Left renal pelvis (tissue), 4 donors: ENCODE data around the gene RTKN2. TPM values are rescaled to one million over a fixed set of nuclear protein-coding genes. Genes with fewer than 3 reads are reported as not detected.
"Not testable (repeated sequence)": the region's sequence is repeated elsewhere in the genome, so short reads cannot be mapped to it uniquely, and the experiment has no call there.

Source experiments
- DNase-seq, 4 donors: peaks; one replicate each; pipeline ENCODE4 v3.0.0-alpha.2; 2013; ENCODE audit warnings: low read depth in 4 of 4, low spot score in 3 of 4
- polyA plus RNA-seq, 4 donors: library from polyadenylated mRNA; unstranded; fragments of 120-200 nt; gene quantifications; one replicate each; pipeline ENCODE4 v1.2.1, GENCODE V29; 2013; ENCODE audit not compliant: insufficient read length in 4 of 4

Gene RTKN2
- polyA plus RNA-seq, 4 donors: 9.6 to 14.2 (median 12.2) TPM

- no peak for DNase-seq
Observed at GRCh38 chr10:62261666-62262065, 7.0 kb downstream of the RTKN2 start.

- no peak for DNase-seq
Observed at GRCh38 chr10:62259998-62260397, 8.6 kb downstream of the RTKN2 start.

DNA sequence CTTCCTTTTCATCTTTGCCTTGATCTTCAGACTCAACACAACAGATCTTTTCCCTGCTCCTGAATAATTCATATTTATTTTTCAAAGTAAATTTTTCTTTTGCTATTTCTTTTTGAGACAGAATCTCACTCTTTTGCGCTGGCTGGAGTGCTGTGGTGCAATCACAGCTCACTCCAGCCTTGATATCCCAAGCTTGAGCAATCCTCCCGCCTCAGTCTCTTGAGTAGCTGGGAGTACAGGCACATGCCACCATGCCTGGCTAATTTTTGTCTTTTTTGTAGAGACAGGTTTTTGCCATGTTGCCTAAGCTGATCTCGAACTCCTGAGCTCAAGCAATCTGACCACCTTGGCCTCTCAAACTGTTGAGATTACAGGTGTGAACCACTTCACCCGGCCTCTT is 9.2 kb downstream of the RTKN2 start:
- DNase-seq: no peak

GRCh38 chr10:62258926-62259325 is 9.7 kb downstream of the RTKN2 start:
- no peak for DNase-seq

DNA sequence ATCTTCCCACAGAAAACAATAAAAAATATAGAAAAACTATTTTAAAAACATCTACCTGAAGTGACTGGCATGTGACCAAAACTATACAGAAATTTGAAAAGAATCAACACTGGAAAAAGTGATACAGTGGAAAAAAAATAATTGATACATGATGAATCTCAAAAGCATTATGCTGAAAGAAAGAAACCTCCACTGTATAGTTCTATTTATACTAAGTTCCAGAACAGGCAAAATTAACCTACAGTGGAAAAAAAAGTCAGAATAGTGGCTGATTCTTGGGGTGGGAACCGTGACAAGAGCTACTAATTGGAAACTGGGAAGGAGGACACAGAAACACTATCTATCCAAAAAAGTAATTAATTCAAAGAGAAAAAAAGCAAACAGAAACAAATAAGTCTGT is 14.9 kb downstream of the RTKN2 start:
- DNase-seq: no peak

DNA sequence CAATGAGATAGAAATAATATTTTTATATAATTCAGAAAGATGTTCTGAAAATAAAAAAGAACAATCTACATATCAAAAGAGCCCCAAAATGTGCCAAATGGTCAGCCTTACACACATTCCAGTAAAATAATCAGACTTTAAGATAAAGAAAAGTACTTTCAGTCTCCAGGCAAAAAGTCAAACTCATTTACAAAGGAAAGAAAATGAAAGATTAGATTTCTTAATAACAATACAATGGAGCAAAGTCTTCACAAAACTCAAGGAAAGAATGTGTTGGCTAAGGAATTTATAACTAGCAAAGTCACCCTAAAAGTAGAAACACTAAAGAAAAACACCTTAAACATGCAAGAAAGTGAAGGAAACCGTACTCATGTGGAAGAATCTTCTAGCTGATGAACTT is 16.6 kb downstream of the RTKN2 start:
- no peak for DNase-seq

DNA sequence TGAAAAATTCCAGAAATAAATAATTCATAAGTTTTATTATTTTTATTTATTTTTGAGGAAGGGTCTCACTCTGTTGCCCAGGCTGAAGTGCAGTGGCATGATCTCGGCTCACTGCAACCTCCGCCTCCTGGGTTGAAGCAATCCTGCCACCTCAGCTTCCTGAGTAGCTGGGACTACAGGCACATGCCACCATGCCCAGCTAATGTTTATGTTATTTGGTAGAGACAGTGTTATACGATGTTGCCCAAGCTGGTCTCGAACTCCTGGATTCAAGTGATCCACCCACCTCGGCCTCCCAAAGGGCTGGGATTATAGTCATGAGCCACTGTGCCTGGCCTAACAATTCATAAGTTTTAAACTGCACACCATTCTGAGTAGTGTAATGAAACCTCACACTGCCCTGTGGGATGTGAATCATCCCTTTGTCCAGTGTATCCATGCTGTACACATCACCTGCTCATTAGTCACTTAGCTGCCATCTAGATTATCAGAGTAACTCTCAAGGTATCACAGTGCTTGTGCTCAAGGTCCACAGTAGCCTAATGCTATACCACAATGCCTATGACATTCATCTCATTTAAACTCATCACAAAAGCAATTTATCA is 17.9 kb downstream of the RTKN2 start:
- DNase-seq: no peak

GRCh38 chr10:62249957-62250356 is 18.7 kb downstream of the RTKN2 start:
- no peak for DNase-seq

GRCh38 chr10:62248465-62248864 is 20.2 kb downstream of the RTKN2 start:
- DNase-seq: no peak

DNA sequence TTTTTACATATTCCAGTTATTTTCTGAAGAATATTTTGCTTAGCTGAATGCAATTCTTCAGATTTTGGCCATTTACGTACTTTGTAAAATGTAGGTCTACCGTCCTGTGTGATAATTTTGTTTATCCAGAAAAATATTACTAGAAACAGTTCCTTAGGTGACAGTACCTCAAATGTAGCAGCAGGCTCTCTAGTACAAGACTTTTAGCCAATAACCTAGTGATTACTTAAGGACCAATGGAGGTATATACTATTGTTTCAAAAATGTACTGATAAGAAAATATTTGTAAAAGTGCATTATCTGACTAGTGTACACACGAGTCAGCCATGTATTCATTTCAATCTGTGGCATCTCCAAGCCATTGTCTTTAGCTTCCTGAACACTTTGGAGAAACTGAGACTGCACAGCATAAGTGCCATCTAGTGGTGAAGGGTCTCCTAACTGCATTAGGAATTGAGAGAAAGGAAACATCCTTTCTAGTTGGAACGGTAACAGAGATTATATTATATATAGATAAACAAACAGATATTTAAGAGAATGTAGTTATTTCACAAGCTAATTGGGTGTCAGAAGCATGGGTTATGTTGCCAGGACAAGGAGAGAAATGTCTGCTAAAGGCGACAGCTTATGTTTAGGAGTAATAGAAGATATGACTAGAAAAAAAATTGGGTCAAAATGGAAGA is 23.7 kb downstream of the RTKN2 start:
- DNase-seq: peak; percentile 44 to 53 (median 51)

- DNase-seq: no peak
Observed at GRCh38 chr10:62244088-62244487, 24.6 kb downstream of the RTKN2 start.

- DNase-seq: no peak
Observed at GRCh38 chr10:62243647-62243997, 25.0 kb downstream of the RTKN2 start.

GRCh38 chr10:62242965-62243646 is 25.5 kb downstream of the RTKN2 start:
- peak in 1 of 4 donors; percentile 36 for DNase-seq

DNA sequence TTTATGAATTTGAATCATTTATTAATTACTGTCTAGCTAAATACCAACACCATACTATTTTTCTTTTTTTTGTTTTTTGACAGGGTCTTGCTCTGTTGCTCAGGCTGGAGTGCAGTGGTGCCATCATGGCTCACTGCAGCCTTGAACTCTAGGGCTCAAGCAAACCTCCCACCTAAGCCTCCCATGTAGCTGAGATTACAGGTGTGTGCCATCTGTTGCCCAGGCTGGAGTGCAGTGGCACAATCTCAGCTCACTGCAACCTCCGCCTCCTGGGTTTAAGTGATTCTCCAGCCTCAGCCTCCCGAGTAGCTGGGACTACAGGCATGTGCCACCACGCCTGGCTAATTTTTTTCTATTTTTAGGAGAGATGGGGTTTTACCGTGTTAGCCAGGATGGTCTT is 27.1 kb downstream of the RTKN2 start:
- DNase-seq: not testable (repeated sequence)

GRCh38 chr10:62239994-62240393 is 28.6 kb downstream of the RTKN2 start:
- no peak for DNase-seq

DNA sequence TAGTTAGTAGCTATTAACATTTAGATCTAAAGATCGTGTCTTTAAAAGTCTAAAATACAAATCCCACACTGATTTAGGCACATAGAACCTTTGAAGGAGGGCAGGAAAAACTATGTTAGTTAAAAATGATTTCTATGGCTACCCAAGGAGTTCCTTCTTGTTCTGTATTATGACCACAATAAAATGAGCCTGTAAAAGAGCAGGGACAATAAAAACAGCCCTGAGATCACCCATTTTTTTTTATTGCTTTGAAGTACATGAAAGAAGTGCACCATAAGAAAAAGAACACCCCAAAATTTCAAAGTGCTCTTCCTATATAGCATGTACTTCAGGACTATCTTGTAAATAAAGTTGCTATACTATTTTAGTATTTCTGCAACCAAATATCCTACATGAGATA is 29.8 kb downstream of the RTKN2 start:
- no peak for DNase-seq

DNA sequence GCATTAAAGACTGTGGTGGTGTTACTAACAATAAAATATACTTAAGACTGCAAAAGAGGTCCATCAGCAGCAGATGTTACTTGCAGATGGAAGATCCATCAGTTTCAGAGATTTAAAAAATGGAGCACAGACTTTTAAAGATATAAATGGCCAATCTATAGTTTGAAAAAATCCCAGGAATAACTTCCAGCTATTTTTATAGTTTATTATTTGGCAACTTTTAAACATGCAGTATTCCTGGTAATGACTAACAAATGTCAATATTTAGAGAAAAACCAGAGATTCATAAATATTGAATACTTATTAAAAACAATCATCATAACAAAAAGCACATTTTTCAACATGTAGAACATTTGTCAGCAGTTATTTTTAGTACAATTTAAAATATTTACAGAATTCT is 30.7 kb downstream of the RTKN2 start:
- DNase-seq: no peak

- DNase-seq: no peak
Observed at GRCh38 chr10:62237506-62237905, 31.1 kb downstream of the RTKN2 start.

DNA sequence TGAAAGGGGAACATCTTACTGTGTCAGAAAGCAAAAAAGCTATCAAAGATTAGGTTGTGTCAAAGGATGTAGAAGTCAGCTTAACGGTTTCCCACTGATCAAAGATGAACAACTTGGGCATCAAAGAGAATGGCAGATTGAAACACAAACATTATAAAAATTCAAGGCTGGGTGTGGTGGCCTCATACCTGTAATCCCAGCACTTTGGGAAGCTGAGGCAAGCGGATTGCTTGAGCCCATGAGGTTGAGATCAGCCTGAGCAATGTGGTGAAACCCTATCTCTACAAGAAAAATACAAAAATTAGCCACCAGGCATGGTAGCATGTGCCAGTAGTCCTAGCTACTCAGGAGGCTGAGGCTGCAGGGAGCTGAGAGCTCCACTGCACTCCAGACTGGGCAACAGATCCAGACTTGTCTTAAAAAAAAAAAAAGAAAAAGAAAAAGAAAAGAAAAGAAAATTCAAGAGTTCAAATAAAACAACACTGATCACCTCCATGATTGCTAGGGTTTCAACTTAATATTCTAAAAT is 34.5 kb downstream of the RTKN2 start:
- no peak for DNase-seq

- DNase-seq: no peak
Observed at GRCh38 chr10:62233356-62234076, 35.1 kb downstream of the RTKN2 start.

DNA sequence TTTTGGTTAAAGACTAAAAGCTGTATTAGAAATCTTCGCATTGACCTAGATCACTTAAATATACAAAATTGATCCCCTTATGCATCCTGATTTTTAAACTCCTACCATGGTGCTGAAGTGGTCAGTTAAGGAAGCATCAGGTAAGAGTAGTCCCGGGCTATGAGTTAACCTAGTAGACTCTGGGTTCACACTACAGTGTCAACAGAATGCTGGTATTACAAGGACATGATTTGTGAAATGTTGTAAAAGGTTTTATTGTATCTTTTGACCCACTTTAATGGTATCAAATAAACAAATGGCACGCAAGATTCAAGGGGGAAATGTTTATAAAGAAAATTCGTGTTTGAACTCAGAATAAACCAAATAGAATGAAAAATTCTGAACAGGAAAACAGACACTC is 36.8 kb downstream of the RTKN2 start:
- DNase-seq: no peak
